Endodermal cell (in vitro differentiated cells): ENCODE data around the gene NKX6-2. TPM values are rescaled to one million over a fixed set of nuclear protein-coding genes. Genes with fewer than 3 reads are reported as not detected.
"Not testable (repeated sequence)": the region's sequence is repeated elsewhere in the genome, so short reads cannot be mapped to it uniquely, and the experiment has no call there.

Experiments used
- DNase-seq: peaks from one replicate; pipeline ENCODE4 v3.0.0-alpha.2; 2017
- H3K27ac ChIP-seq: 2 replicates; pipeline ENCODE4 v1.5.1; 2013; ENCODE audit warnings: mild to moderate bottlenecking, low read depth, low read length, moderate library complexity
- H3K27me3 ChIP-seq: 2 replicates; pipeline ENCODE4 v1.6.1; 2013; ENCODE audit warnings: mild to moderate bottlenecking, low read length, moderate library complexity; ENCODE audit not compliant: insufficient read depth, control insufficient read depth, poor library complexity, severe bottlenecking
- H3K36me3 ChIP-seq: 2 replicates; pipeline ENCODE4 v1.7.0; 2013; ENCODE audit warnings: mild to moderate bottlenecking, low read length, moderate library complexity; ENCODE audit not compliant: control insufficient read depth, insufficient read depth
- H3K4me1 ChIP-seq: one replicate; pipeline ENCODE4 v1.7.0; 2013; ENCODE audit warnings: low read length; ENCODE audit not compliant: control insufficient read depth, insufficient read depth
- H3K4me3 ChIP-seq: 2 replicates; pipeline ENCODE4 v1.5.1; 2013; ENCODE audit warnings: mild to moderate bottlenecking, low read length, moderate library complexity
- H3K9ac ChIP-seq: 2 replicates; pipeline ENCODE4 v1.6.1; 2013; ENCODE audit warnings: mild to moderate bottlenecking, low read length, moderate library complexity; ENCODE audit not compliant: poor library complexity, severe bottlenecking; ENCODE audit errors: extremely low read depth
- H3K9me3 ChIP-seq: 2 replicates; pipeline ENCODE4 v1.6.1; 2013; ENCODE audit warnings: mild to moderate bottlenecking, low read length, moderate library complexity; ENCODE audit not compliant: control insufficient read depth
- H3K27ac Mint-ChIP-seq: 2 replicates; pipeline ENCODE4 v1.8.0; 2020; ENCODE audit warnings: mixed read lengths
- H3K27me3 Mint-ChIP-seq: 2 replicates; pipeline ENCODE4 v1.8.0; 2021; ENCODE audit warnings: mild to moderate bottlenecking, mixed read lengths; ENCODE audit not compliant: insufficient read depth
- H3K36me3 Mint-ChIP-seq: 2 replicates; pipeline ENCODE4 v1.8.0; 2020; ENCODE audit warnings: low read depth, mixed read lengths
- H3K4me1 Mint-ChIP-seq: 2 replicates; pipeline ENCODE4 v1.8.0; 2020; ENCODE audit warnings: mixed read lengths
- H3K4me3 Mint-ChIP-seq: 2 replicates; pipeline ENCODE4 v1.8.0; 2020; ENCODE audit warnings: mild to moderate bottlenecking, moderate library complexity, mixed read lengths
- H3K9me3 Mint-ChIP-seq: 2 replicates; pipeline ENCODE4 v1.8.0; 2020; ENCODE audit warnings: mild to moderate bottlenecking, mixed read lengths
- WGBS, 2 experiments: methylation state at CpG; one replicate each; pipeline versions ENCODE4 v1.1.5 to v1.1.7; 2013; ENCODE audit warnings: missing lambda C conversion rate in 2 of 2, mixed read lengths in 1 of 2; ENCODE audit not compliant: insufficient coverage in 1 of 2, insufficient read length in 1 of 2; 5-methylcytosine and 5-hydroxymethylcytosine counted together
- total RNA-seq, 2 donors: library from RNA; stranded (reverse); fragmentation: NEBNext Ultra II Directional in 1 of 2; extraction: Animal tissue kit (Norgen Biotek cat#: 25700) in 1 of 2; gene quantifications; 2 replicates in 1 of 2; 3 replicates in 1 of 2; pipeline ENCODE4 v1.2.1, GENCODE V29; 2021
- TF ChIP-seq, protein P1 (sequence below): fragments of 200-600 bp; sonication (generic); conservative IDR thresholded peaks from 2 replicates; pipeline ENCODE4 v1.5.0; 2021; ENCODE audit warnings: antibody characterized with exemption, mild to moderate bottlenecking

Gene NKX6-2
- total RNA-seq, 2 donors from 2014 or later: 0.31 TPM; not detected in 1

DNA sequence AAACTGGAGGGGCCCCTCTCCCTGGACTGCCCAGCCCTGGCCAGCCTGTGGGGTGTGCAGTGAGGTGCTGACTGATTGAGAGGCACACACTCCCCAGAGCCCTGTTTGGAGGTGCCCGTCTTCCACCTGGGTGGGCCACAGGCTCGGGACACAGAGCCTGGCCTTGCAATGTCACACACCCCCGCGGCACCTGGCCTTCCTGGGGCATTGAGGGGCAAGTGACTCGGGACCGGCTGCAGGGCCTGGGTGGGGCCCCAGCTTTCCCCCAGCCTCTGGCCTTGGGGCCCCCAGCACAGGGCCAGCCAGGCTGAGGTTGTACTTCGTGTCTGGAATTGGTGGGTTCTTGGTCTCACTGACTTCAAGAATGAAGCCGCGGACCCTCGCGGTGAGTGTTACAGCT, 13.9 kb upstream of the NKX6-2 start:
- Histone ChIP-seq H3K27me3 (no peaks in the 10 kb centered on the region), H3K9me3 (no peaks in the 10 kb centered on the region), H3K9ac (no peak overlapping the region), H3K4me1 (no peaks in the 10 kb centered on the region), H3K36me3 (no peaks in the 10 kb centered on the region), H3K4me3 (no peak overlapping the region), H3K27ac (no peak overlapping the region)
- DNase-seq: no peak
- H3K4me1 Mint-ChIP-seq: no peaks in the 10 kb centered on the region
- no peaks in the 10 kb centered on the region for H3K36me3 Mint-ChIP-seq
- no peak overlapping the region for H3K4me3 Mint-ChIP-seq
- peaks cover 13% of the 10 kb centered on the region for H3K9me3 Mint-ChIP-seq
- H3K27ac Mint-ChIP-seq: no peak overlapping the region
- TF ChIP-seq, protein P1, sequence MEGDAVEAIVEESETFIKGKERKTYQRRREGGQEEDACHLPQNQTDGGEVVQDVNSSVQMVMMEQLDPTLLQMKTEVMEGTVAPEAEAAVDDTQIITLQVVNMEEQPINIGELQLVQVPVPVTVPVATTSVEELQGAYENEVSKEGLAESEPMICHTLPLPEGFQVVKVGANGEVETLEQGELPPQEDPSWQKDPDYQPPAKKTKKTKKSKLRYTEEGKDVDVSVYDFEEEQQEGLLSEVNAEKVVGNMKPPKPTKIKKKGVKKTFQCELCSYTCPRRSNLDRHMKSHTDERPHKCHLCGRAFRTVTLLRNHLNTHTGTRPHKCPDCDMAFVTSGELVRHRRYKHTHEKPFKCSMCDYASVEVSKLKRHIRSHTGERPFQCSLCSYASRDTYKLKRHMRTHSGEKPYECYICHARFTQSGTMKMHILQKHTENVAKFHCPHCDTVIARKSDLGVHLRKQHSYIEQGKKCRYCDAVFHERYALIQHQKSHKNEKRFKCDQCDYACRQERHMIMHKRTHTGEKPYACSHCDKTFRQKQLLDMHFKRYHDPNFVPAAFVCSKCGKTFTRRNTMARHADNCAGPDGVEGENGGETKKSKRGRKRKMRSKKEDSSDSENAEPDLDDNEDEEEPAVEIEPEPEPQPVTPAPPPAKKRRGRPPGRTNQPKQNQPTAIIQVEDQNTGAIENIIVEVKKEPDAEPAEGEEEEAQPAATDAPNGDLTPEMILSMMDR: no peak
- no peaks in the 10 kb centered on the region for H3K27me3 Mint-ChIP-seq
- WGBS, 2 experiments: 93 to 100% methylated on average over 2 to 11 of the region's 11 CpGs

DNA sequence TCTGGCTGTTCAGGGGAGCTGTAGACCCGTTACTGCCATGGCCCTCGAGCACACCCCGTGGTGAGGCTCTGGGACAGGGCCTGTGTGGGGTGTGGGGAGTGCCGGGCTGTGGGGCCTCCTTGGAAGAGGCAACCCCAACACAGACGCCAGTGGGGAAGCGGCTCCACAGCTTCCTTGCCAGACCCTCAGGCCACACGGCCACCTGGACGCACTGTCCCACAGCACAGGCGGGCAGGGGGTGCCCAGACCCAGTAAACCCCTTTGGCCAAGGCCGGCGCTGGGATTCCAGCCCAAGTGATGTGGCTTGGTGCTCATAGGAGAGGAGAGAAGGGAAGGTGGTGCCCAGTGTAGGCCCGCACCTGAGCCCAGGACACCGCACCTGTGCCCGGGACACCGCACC, 12.9 kb upstream of the NKX6-2 start:
- H3K4me1 Mint-ChIP-seq: no peaks in the 10 kb centered on the region
- H3K27me3 Mint-ChIP-seq: no peaks in the 10 kb centered on the region
- TF ChIP-seq, protein P1: no peak
- H3K4me1 ChIP-seq: no peaks in the 10 kb centered on the region
- no peaks in the 10 kb centered on the region for H3K9me3 ChIP-seq
- no peaks in the 10 kb centered on the region for H3K27me3 ChIP-seq
- no peak for DNase-seq
- no peaks in the 10 kb centered on the region for H3K36me3 Mint-ChIP-seq
- H3K9me3 Mint-ChIP-seq: peaks cover 13% of the 10 kb centered on the region
- H3K27ac ChIP-seq: no peak overlapping the region
- H3K4me3 Mint-ChIP-seq: no peak overlapping the region
- 87 to 98% methylated on average over 5 to 13 of the region's 15 CpGs for WGBS, 2 experiments
- H3K27ac Mint-ChIP-seq: no peak overlapping the region
- H3K4me3 ChIP-seq: no peak overlapping the region
- no peaks in the 10 kb centered on the region for H3K36me3 ChIP-seq
- no peak overlapping the region for H3K9ac ChIP-seq

DNA sequence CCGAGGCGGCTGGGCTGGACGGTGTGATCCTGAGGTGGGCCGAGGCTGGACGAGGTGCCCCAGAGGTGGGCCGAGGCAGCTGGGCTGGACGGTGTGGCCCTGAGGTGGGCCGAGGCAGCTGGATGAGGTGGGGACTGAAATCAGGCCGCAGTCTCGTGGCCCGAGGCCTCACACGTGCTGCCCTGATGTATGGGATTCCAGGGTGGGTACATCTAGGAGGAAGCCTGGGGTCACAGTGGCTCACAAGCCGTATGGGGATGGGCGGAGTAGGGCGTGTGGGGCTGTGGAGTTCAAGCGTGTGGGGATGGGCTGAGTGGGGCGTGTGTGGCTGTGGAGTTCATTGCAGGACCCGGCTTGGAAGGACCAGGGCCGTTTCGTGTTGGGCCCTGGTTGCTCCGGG, 12.5 kb upstream of the NKX6-2 start:
- Mint-ChIP-seq H3K4me3 (no peak overlapping the region), H3K9me3 (peaks cover 13% of the 10 kb centered on the region), H3K4me1 (no peaks in the 10 kb centered on the region), H3K27ac (no peak overlapping the region), H3K27me3 (no peaks in the 10 kb centered on the region), H3K36me3 (no peaks in the 10 kb centered on the region)
- Histone ChIP-seq H3K4me1 (no peaks in the 10 kb centered on the region), H3K27me3 (no peaks in the 10 kb centered on the region), H3K27ac (no peak overlapping the region), H3K4me3 (no peak overlapping the region), H3K36me3 (no peaks in the 10 kb centered on the region), H3K9ac (no peak overlapping the region), H3K9me3 (no peaks in the 10 kb centered on the region)
- TF ChIP-seq, protein P1: no peak
- WGBS, 2 experiments: 90 to 97% methylated on average over 13 to 21 of the region's 21 CpGs
- no peak for DNase-seq

DNA sequence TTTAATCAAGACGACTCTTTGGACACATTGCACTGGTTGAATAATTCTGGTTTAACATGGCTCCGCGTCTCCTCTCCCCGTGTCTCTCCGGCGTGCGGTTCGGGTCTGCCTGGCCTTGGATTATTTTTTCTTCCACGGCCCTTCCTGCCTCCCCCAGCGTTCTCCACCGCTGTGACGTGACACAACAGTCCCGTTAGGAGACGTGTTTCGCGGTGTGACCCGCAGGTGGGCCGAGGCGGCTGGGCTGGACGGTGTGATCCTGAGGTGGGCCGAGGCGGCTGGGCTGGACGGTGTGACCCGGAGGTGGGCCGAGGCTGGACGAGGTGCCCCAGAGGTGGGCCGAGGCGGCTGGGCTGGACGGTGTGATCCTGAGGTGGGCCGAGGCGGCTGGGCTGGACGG, 12.0 kb upstream of the NKX6-2 start:
- not testable (repeated sequence) for H3K4me1 Mint-ChIP-seq, H3K4me3 ChIP-seq, H3K4me1 ChIP-seq, H3K27ac ChIP-seq, H3K4me3 Mint-ChIP-seq, DNase-seq, H3K36me3 Mint-ChIP-seq, H3K9ac ChIP-seq, H3K27ac Mint-ChIP-seq, H3K9me3 ChIP-seq, H3K27me3 Mint-ChIP-seq, H3K27me3 ChIP-seq, H3K36me3 ChIP-seq
- peaks cover 13% of the 10 kb centered on the region for H3K9me3 Mint-ChIP-seq
- 93 to 94% methylated on average over 8 to 25 of the region's 32 CpGs for WGBS, 2 experiments
